HG02840 (cell line): ENCODE results near the gene STOM.
"Not testable (repeated sequence)": the region's sequence is repeated elsewhere in the genome, so short reads cannot be mapped to it uniquely, and the experiment has no call there.

ENCODE experiments used
- ATAC-seq: cut with Tn5 transposase; IDR thresholded peaks from one replicate; pipeline ENCODE4 v1.9.1; 2021; ENCODE audit warnings: mild to moderate bottlenecking, moderate library complexity, moderate number of reproducible peaks; ENCODE audit not compliant: unreplicated experiment, low FRiP score

The STOM gene

GRCh38 chr9:121303456-121304451 lies 66.3 kb downstream of the STOM start:
- ATAC-seq, result no peak

GRCh38 chr9:121302786-121303185 lies 67.3 kb downstream of the STOM start:
- ATAC-seq, result no peak

GRCh38 chr9:121302341-121302740 lies 67.7 kb downstream of the STOM start:
- no peak for ATAC-seq

GRCh38 chr9:121301881-121302286 lies 68.2 kb downstream of the STOM start:
- no peak for ATAC-seq

GRCh38 chr9:121300283-121301119 lies 69.5 kb downstream of the STOM start:
- ATAC-seq, result no peak

GRCh38 chr9:121299467-121300282 lies 70.4 kb downstream of the STOM start:
- ATAC-seq, result no peak

GRCh38 chr9:121298689-121299466 lies 71.2 kb downstream of the STOM start:
- no peak for ATAC-seq

GRCh38 chr9:121298016-121298538 lies 72.0 kb downstream of the STOM start:
- no peak for ATAC-seq

GRCh38 chr9:121297389-121297788 lies 72.7 kb downstream of the STOM start:
- no peak for ATAC-seq

GRCh38 chr9:121296213-121297127 lies 73.6 kb downstream of the STOM start:
- no peak for ATAC-seq

- no peak for ATAC-seq
Observed at GRCh38 chr9:121295662-121296191, 74.3 kb downstream of the STOM start.

- no peak for ATAC-seq
Observed at GRCh38 chr9:121294866-121295661, 75.0 kb downstream of the STOM start.

- ATAC-seq, result no peak
Observed at GRCh38 chr9:121294151-121294743, 75.8 kb downstream of the STOM start.

- no peak for ATAC-seq
Observed at GRCh38 chr9:121292801-121293241, 77.2 kb downstream of the STOM start.

GRCh38 chr9:121292051-121292450 lies 78.0 kb downstream of the STOM start:
- no peak for ATAC-seq

- not testable (repeated sequence) for ATAC-seq
Observed at GRCh38 chr9:121291536-121291935, 78.5 kb downstream of the STOM start.
